ENCODE data around the gene RPS16. TPM values are rescaled to one million over a fixed set of nuclear protein-coding genes. Genes with fewer than 3 reads are reported as not detected.

Gene RPS16
- total and polyA plus RNA-seq, 9 of the 15 experiments (the other 6 are each of a cell fraction or from before 2014, with no cell fraction given), result 82.6 to 3,671 (median 2,204) TPM

GRCh38 chr19:39397360-39398296 lies 38.1 kb downstream of the RPS16 start (continued):
- 0 out of 4 replicates have a peak, but pooled peaks of 1 of the 2 experiments have one; percentile 45 for TF ChIP-seq BCLAF1 (IDR thresholded peaks at IDR 0.05; ENCODE audit: borderline replicate concordance in 1 of 2, control insufficient read depth in 1 of 2, low read depth in 2 of 2, low read length in 1 of 2)
- 0 out of 2 replicates have a peak, but pooled peaks have one; percentile 26 for TF ChIP-seq POLR2A (conservative IDR thresholded peaks at IDR 0.05)
- TF ChIP-seq ZNF436 (CRISPR knock-in tag; IDR thresholded peaks at IDR 0.05), result no peak
- TF ChIP-seq KDM1A (IDR thresholded peaks at IDR 0.05), result peak in 1 of 2 experiments; percentile 80; a peak in 3 of 4 replicates
- TF ChIP-seq PRPF4 (IDR thresholded peaks at IDR 0.05; ENCODE audit: insufficient read depth, low read depth, low read length, poor library complexity, severe bottlenecking), result no peak
- no peak for TF ChIP-seq ZHX1 (conservative IDR thresholded peaks at IDR 0.05; ENCODE audit: low read length)
- TF ChIP-seq KLF6 (CRISPR knock-in tag; IDR thresholded peaks at IDR 0.05; ENCODE audit: borderline replicate concordance), result no peak
- TF ChIP-seq SMARCE1 (IDR thresholded peaks at IDR 0.05), result peak; percentile 25
- peak; percentile 74 for TF ChIP-seq ETV1 (tag; conservative IDR thresholded peaks at IDR 0.05; ENCODE audit: low read depth)
- TF ChIP-seq RB1 (IDR thresholded peaks at IDR 0.05; ENCODE audit: low read depth), result peak; percentile 84
- peak; percentile 64; the same call in 1 of the 2 replicates for TF ChIP-seq CBFB (CRISPR knock-in tag; IDR thresholded peaks at IDR 0.05)
- no peak for TF ChIP-seq MNT (conservative IDR thresholded peaks at IDR 0.05)
- TF ChIP-seq ZNF592 (IDR thresholded peaks at IDR 0.05), result peak; percentile 62; the same call in 1 of the 2 replicates
- peak; percentile 28 for TF ChIP-seq FIP1L1 (IDR thresholded peaks at IDR 0.05; ENCODE audit: low read depth, low read length, poor library complexity, severe bottlenecking)

Data from K562 (cell line).